Islet precursor cell (in vitro differentiated cells): ENCODE results near the gene CIZ1.

Source experiments
- DNase-seq: peaks from one replicate; pipeline ENCODE4 v3.0.0-alpha.2; 2018

The CIZ1 gene

DNA sequence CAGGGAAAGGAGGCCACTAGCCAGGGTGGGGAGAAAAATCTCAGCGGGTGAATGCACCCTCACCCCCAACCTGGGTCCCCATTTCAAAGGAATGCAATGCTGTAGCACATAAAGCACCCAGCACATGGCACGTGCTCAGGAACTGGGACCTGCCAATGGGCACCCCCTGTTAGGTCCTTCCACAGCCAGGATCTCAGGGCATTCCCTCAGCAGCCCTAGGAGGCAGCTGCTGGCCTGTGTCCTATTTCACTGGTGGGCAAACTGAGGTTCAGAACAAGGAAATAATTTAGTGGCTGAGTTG lies 20.6 kb upstream of the CIZ1 start:
- peak; percentile 35 for DNase-seq

DNA sequence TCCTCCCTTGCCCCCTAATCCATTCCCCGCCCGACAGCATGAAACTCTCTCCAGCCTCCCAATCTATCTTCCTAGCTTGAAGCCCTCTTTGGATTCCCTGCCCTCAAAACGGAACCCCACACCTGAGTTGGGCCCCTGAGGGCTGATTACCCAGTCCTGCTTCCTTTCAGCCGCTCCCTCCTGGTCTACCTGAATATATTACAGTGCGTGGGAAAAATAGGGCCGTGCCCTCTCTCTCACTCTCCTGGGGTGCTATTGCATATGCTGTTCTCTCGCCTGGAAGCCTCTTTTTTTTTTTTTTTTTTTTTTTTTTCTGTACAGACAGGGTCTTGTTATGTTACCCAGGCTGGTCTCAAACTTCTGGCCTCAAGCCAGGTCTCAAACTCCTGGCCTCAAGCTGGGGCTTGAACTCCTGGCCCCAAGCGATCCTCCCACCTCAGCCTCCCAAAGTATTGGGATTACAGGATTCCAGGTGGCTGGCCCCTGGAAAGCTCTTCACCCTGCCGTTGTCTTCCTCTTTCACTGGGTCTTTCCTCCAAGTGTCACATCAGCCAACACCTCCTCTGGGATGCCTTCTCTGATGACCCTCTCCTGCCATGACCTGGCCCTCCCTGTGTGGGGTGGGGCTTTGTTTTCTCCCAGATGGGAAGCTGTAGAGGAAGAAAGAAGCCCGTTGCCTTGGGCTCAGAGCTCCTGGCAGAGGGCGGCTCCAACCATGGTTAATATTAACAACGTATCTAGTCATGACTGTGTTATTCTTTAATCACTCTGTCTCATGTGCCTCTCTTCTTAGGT lies 20.0 kb upstream of the CIZ1 start:
- peak; percentile 42 for DNase-seq

DNA sequence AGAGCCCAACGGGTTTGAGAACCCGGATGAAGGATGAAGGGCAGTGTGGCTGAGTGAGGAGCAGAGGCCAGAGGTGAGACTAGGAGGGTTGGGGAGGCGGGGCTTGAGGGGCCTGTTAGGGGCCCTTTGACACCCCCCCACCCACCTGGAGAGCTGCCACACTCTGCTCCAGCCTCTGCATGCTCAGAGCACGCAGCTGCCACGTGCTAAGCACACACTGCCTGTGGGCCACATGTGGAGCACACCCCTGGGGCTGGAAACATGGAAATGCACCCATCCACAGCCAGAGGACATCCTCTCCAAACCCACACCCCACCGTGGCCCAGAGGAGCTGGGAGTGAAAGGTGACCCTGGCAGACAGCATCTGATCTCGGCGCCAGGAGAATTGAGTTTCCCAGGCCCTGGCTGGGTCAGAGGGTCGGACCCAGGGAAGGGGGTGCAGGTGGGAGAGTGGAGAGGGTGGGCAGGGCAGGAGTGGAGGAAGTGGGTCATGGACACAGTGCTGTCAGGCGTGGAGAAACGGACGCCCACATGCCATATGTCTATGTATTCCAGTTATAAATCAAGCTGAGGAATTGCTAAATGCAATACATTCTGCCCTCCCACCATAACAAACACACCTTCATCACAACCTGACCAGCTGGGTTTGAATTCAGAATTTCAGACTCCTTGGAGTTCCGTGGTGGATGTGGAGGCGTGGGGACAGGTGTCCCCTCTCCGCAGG lies 17.7 kb upstream of the CIZ1 start:
- DNase-seq: peak; percentile 37

DNA sequence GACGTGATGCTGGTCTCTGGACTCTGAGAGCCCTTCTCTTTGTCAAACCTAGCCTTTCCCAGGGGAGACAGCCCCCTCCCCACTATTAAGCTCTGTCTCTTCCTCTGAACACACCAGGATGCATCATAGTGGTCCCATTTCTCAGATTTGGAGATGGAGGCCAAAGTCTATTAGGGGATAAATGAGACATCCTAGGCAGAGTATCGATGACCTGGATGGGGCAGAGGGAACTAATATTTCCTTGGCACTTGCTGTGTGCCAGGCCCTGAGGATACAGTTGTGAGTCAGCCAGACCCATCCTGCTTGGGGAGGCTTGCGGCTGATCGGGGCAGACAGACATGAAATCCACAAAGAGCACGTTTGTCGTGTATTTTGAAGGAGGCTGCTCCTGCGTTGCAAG lies 17.0 kb upstream of the CIZ1 start:
- DNase-seq: no peak

DNA sequence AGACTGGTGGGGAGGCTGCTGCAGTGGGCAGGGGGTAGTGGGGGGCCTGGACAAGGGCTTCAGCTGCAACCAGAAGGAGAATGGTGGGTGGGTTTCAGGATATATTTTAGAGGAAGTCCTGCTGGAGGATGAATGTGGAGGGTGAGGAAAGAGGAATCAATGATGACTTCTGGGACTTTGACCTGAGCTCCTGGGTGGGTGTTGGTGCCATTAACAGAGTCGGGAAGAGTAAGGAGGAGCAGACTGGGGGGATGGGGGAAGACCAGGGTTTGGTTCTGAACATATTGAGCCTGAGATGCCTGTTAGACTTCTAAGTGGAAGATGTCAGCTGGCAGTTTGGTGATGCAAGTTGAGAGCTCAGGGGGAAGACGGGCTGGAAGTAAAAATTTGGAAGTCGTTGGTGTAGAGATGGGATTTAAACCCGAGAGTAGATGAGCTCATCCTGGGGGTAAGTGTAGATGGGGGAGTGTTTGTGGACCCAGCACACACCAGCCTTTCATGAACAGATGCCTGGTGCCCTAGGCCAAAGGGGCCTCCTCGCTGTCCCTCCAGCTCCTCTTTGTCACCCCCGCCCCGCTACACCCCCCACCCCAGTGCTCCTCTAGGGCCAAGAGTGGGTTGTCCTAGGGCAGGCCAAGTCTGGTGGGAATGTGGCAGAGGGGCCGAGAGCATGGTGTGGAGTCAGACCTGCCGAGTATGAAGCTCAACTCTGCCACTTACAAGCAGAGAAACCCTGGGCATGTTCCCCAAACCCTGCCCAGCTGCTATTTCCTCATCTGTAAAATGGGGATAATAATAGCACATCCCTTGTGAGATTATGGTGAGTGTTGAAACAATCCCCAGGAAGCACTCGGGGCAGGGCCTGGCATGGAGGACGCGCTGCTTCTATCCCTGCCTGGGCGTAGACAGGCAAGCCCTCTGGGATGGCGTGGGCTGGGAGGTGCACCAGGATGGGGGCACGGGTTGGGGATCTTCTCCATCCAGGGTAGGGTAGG lies 15.8 kb upstream of the CIZ1 start:
- peak; percentile 26 for DNase-seq

DNA sequence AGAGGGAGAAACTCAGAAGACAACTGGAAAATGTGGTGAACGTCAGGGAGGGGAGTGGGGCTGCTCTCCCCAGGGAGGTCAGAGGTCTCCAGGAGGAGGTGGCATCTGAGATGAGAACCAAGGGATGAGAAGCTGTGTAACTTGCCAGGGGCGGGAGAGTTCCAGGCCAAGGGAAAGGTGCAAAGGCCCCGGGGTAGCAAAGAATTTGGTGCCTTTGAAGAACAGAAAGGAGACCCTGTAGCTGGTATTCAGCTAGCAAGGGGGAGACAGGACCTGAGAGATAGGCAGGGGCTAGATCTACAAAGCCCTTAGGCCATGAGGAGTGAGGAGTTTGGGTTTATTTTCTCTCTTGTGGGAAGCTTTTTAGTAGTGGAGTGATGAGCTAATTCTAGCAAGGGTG lies 15.1 kb upstream of the CIZ1 start:
- peak; percentile 29 for DNase-seq

DNA sequence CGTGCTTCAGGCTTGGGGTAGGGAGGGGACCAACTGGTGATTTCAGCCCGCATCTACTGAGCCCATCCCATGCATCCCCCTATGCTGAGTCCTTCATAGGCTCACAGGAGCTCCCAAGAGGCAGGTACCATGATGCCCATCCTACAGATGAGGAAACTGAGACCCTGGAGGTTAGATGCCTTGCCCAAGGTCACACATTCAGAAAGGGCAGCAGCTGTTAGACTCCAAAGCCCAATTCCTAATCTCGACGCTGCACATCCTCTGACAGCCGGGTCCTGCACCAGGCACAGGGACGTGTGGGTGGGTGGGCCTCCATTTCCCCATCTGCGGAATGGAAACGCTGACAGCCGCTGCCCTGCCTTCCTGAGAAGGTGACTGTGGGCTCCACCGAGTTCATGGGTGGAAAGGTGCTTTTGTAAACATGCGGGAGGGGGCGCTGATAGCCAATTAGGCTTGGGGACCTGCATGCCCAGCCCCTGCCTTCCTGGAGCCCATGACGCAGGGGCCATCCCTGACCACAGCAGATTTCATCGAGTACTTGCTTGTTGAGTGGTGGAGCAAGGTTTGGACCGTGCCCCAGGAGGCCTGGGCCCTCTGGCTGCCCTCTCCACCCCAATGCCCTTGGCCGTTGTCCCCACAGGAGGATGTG lies 14.0 kb upstream of the CIZ1 start:
- no peak for DNase-seq

DNA sequence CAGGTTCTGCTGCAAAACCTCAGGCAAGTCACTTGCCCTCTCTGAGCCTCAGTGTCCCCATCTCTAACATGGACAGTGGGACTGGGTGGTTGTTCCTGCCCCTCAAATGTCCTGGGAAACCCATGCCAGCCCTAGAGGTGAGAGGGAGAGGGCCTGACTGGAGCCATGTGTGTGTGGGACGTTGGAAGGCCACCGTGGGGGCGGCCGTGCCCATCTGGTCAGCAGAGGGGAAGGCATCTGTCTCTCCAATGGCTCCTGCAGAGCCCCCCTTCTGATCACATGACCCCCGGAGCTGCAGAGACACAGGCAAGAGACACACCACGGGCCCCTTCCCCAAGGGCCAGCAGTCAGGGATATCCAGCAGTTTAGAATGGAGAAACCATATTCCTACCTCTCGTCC lies 13.5 kb upstream of the CIZ1 start:
- peak; percentile 40 for DNase-seq

DNA sequence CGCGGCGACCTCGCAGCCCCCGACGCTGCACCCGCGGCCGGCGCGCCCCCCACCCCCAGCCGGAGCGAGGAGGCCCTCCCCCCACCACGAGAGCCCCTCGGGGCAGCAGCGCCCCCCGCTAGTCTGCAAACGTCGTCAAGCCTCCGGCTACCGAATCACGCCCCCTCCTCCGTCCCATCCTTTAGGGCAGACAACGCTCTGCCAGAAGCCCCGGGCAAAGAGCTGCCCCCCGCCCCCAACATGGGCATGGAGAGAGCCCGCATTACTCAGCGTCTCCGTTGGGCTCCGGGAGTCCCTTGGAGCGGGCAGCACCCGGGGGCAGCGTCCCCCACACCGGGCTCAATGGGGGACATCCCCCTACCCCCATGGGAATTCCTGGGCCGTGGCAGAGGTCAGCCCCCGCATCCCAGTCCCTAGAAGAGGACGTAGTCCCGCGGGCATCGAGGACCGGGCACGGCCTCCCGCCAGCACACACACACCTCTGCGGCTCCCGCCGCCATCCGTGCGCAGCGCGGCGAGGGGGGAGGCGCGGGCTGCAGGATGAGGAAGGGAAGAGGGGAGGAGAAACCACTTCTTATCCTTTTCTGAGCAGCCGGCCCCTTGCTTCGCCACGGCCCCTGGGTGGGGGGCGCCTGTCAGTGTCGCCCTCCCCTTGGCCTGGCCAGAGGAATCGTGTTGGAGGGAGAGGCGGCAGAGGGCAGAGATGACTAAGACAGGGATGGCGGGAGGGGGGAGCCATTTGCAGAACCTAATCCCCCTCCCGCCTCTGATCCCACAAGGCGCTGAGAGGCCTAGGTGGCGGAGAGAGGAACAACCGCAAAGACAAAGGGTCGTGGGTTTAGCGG lies 12.6 kb upstream of the CIZ1 start:
- peak; percentile 84 for DNase-seq

DNA sequence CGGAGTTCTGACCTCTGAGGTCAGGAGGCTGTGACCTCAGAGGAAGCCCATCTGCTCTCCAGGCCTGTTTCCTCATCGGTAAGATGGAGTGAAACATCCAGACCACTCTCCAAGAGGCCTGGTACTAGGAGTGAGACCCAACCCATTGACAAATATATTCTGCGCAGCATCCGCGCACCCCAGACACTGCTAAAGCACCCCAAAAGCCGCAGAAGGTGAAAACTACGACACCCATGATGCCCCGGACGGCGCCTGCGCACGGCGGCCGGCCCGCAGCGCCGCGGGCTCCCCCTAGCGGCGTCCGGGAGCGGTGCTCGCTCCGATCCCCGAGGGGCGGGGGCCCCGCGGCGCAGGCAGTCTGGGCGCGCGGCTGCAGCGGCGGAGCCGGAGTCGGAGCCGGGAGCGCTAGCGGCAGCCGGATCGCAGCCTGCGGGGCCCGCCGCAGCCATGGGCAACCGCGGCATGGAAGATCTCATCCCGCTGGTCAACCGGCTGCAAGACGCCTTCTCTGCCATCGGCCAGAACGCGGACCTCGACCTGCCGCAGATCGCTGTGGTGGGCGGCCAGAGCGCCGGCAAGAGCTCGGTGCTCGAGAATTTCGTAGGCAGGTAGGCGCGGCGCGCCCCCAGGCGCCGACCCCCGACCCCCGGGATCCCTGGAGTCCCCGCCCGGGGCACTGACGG lies 11.8 kb upstream of the CIZ1 start, which contains the start of gene DNM1:
TSS of gene DNM1 (plus strand) at position 356 of the 683 bp plus-strand sequence. CDS start at position 448, 92 bp downstream.
- peak; percentile 77 for DNase-seq

DNA sequence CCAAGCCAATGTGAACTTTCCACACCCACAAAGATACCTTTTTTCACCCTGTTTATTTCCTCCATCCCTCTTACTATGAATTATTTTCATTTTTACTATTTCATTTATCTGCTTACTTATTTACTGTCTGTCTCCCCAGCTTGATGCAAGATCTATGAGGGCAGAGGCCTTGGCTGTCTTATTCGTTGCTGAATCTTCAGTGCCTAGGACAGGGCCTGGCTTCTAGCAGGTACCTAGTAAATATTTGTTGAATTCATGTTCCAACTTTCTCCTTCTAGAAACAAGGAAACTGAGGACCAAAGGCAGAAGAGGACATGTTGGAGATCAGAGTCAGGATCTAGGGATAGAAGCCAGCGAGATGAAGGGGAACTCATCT lies 11.3 kb upstream of the CIZ1 start:
- DNase-seq: no peak

DNA sequence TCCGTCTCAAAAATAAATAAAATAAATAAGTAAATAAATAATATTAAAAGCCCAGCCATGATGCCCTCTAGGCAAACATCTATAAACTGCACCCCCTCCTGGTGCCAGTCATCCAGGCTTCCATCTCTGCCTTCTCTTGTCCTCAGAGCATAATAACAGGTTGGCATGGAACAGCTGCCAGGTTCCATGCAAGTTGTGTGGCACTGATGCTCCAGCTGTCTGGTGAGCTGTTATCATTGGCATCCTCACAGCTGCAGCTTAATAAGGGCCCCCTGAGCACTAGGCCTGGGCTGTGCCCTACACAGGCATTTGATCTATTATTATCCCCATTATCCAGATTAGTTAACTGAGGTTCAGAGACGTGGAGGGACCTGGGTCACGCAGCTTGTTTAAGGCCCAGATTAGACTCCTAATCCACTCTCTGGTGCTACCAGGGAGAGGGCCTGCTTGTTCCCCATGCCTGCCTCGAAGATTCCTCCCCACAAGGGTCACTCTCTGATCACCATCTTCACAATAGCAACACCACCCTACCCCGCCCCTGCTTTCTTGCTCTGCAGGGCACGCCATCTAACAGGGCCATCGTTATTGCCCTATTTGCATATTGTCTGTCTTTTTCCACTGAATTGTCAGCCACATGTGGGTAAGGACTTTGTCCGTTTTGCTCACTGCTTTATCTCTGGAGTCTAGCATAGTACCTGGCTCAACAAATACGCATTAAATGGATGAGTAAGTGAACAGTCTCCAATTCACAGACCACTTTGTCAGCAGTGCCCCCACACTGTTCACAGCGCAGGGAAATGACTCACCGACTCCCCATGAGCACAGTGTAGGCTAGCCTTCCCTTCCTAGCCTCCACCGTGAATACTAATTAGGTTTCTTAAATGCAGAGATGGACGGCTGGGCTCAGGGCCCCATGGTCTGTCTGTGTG lies 10.3 kb upstream of the CIZ1 start:
- no peak for DNase-seq

DNA sequence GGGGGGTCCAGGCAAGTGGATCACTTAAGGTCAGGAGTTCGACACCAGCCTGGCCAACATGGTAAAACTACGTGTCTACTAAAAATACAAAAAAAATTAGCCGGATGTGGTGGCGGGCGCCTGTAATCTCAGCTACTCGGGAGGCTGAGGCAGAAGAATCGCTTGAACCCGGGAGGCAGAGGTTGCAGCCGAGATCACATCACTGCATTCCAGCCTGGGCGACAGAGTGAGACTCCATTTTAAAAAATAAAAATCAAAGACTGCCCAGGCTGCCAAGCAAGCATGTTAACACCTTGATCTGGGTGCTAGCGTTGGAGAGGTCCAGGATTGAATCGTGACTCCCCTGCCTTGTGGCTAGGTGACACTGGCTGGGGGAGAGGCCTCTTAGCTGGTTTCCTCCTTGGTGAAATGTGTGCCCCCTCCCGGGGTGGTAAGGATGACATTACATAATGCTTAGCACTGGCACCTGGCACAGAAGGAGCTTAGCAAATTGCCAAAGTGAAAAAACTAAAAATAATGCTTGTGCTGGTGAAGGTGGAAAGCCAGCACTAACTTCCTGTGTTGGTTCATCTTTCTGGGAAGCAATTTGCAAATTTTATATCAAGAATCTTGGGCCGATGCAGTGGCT lies 2.2 kb upstream of the CIZ1 start:
- no peak for DNase-seq

DNA sequence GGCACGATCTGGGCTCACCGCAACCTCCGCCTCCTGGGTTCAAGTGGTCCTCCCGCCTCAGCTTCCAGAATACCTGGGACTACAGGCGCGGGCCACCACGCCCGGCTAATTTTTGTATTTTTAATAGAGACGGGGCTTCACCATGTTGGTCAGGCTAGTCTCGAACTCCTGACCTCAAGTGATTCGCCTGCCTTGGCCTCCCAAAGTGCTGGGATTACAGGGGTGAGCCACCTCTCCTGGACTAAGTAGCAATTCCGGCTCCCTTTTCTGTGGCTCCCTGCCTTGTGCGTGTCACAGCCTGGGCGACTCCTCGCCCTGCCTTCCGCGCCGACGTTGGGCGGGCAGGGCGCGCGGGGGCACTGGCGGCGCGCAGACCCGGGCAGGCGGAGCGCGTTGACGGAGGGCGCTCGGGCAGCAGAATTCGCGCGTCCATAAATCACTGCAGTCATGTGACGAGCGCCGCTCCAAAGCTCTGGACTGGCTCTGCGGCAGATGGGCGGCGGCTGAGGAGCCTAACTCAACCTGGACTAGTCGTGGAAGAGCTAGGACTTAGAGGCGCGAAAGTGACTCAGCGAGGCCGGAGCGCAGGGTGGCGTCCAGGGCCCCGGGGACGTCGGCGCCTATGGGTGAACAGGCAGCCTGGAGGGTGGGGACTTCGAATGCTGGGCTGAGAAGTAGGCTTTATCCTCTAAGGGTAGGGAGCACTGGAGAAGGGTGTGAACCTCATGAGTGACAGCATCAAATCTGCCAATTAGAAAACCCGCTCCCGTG lies 1.4 kb upstream of the CIZ1 start:
- no peak for DNase-seq

DNA sequence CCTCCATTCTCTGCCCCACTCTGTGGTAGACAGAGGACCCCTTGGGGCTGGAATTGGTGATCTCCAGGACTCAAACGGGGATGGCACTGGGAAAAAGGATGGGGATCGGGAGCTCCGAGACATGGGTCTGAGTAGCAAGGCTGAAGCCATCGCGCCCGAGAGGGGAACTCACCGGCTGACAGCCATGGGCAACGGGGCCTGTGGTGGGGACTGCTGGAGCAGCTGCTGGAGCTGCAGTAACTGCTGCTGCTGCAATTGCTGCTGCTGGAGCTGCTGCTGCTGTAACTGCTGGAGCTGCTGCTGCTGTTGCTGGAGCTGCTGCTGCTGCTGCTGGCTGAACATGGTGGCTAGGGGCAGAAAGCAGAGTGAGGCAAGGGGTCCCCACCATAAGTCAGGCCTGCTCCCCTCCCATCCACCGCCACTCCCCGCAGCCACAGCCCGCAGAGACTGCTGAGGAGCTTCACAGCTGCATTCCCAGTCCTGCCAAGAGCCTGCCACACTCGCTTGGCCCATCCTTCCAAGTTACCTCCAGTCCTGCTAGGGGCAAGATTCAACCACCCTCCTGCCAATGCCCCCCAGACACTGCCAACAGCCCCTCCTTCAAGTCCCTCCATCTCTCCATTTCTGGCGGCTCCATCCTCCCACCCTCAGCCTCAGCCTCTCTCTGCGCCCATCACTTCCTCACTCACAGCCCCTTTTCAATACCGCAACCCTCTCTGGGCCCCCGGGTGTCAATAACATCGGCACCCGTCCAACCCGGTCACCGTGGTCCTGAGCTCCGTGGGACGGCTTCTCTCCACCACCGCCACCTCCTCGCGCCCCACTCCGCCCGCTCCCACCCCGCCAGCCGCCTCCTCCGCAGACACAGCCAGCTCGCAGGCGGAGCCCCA lies 611 bp downstream of the CIZ1 start:
- no peak for DNase-seq

DNA sequence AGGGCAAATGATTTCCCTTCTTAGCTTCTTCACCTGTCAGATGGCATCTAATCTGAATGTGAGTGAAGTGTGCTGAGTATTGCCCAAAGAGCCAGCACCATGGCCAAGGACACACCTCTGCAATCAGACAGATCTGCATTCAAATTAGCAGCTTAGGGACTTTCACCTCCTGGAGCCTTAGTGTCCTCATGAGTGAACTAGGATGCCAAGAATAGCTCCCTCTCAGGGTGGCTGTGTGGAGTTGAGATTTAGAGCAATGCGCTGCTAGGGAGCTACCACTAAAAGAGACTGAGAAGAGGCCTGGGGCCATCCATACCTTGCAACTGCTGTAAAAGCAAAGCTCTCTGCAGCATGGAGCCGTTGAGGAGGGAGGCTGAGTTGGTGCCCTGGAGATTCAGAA lies 1.4 kb downstream of the CIZ1 start:
- no peak for DNase-seq

DNA sequence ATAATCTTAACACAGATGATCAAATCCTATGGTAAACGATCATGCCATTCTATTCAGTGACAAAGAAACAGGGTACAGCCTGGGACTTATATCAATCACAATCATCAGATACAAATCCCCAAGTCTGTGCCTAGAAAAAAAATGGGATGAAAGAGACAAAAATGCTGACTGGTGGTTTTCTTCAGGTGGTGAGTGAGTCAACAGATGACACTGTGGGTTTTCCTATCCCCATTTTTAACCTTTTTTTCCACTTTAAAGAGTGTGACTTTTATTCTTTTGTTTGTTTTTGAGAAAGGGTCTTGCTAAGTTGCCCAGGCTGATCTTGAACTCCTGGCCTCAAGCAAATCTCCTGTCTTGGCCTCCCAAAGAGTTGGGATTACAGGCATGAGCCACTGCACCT lies 3.2 kb downstream of the CIZ1 start:
- DNase-seq: no peak

DNA sequence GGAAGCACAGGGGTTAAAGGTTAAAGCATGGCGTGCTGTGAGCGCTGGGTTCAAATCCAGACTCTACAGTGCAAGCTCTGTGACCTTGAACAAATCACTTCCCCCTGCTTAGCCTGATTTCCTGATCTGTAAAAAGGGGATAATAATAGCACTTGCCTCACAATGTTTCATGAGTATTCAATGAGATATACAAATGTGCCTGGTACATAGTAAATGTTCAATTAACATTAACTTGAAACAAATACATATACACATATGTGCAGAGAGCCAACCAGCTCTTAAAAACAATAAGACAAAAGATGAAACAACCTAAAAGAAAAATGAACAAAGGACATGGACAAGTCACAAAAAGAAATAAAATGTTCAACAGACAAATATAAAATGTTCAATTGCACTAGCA lies 4.0 kb downstream of the CIZ1 start:
- no peak for DNase-seq
